Activated gamma-delta T cell treated with anti-CD3 and anti-CD28 coated beads, Interleukin-2, amount 50 U/mL, for 16 hours (primary cell): Measurements from ENCODE around the gene PDCD1.

Experiments
- DNase-seq: peaks from one replicate; pipeline ENCODE4 v3.0.0-alpha.2; 2020; ENCODE audit warnings: low read depth

The PDCD1 gene

DNA sequence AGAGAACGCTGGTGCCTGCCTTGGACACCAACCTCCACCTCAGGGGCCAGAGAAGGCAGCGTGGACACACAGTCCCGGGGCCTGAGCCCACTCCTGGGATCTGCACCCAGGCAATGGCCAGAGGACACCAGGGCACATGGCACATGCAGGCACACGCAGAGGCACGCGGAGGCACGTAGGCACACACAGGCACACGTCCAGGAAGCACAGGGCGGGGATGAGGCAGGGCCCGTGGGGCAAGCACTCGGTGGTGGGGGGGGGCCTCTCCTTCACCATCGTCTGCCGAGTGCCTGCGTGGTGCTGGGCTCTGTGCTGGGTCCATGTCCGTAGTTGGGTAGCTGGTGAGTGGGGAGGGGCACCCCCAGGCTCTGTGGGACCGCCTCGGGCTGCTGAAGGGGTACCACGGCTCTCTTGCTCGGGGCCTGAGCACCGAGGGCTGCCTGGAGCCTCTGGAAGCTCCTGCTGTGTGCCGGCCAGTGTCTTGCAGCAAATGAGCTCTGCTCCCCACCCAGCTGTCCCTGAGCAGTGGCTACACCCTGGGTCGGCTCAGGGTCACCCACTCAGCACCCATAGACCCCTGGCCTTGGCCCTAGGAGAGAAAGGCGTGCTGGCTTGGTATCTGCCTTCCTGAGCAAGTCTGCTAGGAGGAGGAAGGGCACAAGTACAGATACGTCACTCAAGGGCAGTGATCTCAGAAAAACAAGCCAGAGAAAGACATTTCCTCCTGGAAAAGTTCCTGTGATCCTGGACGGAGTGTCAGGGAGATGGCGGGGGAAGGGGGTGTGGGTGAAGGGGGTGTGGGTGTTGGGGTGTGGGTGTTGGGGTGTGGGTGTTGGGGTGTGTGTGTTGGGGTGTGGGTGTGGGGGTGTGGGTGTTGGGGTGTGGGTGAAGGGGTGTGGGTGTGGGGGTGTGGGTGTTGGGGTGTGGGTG is 37.3 kb upstream of the PDCD1 start:
- peak; percentile 15 for DNase-seq

GRCh38 chr2:241895427-241895711 is 36.7 kb upstream of the PDCD1 start:
- no peak for DNase-seq

DNA sequence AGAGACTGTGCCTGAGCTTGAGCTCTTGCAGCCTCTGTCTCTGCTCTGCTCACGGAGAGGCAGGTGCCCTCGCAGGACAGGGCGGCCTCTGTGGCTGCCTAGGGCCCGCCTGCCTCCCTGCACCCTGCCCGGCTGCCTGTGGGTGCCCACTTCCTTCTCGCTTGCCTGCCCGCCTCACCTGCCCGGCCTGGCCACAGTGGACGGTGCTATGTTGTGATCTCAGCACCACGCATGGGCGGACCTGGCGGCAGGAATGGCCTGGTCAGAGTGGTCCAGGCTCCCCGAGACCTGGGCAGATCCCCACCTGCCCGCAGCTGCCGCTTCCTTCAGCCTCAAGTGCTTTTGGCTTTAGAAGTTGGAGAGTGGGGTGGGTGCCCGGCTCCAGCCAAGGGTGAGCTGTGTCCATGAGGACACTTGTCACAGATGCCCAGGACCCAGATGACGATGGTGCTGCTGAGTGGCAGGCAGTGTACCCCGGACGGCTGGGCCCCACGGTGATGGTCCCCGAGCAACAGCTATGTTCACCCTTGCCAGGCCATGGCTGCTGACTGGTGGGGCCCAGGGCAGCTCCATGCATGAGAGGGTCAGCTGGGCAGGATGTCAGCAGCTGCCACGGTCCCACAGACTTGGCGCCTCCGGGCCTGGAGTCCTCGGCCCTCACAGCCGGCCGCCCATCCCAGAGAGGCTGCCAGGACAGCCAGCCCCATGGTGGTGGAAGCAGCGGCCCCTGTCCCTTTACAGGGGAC is 36.2 kb upstream of the PDCD1 start:
- DNase-seq, result no peak

DNA sequence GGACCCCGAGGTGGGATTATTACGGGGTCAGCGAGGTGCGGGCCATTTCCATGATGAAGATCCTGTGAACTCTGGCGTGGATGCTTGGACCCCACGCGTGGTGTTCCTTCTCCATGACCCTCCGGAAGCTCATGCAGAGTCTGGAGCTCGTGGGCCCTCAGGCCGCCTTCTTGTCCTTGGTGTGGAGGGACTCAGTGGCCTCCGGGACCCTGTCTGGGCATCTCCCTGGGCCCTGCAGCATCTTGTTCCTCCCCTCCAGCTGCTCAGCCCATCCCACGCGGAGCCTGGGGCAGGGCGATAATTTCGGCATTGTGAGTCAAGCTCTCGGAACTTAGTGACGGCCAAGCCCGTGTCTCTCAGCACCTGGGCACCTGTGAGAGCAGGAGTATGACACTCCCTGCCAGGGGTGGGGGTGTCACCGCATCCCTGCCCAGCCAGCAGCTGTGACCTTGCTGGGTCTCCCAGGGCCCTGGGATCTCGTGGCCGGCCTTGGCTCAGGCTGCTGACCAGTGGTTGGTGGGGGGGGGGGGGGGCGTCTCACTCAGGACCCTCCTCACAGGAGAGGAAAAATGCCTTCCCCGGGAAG is 35.5 kb upstream of the PDCD1 start:
- DNase-seq, result no peak

- DNase-seq, result no peak
Observed at GRCh38 chr2:241893265-241893664, 34.6 kb upstream of the PDCD1 start.

DNA sequence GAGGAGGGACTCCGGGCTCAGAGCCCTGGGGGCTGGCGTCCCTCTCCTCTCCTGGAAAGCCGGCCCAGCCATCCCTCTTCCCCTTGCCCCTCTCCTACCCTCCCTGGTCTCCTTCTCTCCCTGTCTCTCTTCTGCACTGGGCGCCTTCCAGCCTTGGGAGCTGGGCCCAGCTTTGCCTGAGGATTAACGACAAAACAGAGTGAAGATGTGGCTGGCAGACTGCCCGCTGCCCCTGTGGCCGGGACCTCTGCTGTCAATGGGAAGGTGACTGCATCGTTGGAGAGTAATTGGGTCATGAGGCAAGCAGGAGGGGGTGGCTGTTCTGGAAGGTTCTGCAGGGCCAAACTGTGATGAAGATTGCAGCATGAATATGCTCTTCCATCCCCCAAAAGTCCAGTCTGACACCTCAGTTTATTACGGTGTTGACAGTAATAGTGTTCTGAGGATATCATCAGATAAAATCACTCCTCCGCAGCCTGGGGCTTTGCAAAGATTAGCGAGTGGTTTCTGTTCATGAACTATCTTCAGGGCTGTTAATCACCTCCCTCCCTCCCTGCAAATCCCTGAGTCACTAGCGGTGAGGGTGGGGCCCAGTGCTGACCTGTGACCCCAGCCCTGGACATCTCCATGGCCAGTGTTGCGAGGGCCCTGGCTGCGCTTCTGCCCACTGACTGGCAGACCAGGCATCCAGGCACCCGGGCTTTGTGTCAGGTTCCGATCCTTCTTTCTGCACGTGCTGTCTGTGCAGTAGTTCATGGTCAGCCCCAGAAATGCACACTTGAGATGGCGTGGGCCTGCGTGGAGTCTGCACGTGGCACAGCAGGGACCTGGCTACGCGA is 33.8 kb upstream of the PDCD1 start:
- no peak for DNase-seq

GRCh38 chr2:241891988-241892298 is 33.2 kb upstream of the PDCD1 start:
- no peak for DNase-seq

- DNase-seq, result no peak
Observed at GRCh38 chr2:241891315-241891987, 32.8 kb upstream of the PDCD1 start.

DNA sequence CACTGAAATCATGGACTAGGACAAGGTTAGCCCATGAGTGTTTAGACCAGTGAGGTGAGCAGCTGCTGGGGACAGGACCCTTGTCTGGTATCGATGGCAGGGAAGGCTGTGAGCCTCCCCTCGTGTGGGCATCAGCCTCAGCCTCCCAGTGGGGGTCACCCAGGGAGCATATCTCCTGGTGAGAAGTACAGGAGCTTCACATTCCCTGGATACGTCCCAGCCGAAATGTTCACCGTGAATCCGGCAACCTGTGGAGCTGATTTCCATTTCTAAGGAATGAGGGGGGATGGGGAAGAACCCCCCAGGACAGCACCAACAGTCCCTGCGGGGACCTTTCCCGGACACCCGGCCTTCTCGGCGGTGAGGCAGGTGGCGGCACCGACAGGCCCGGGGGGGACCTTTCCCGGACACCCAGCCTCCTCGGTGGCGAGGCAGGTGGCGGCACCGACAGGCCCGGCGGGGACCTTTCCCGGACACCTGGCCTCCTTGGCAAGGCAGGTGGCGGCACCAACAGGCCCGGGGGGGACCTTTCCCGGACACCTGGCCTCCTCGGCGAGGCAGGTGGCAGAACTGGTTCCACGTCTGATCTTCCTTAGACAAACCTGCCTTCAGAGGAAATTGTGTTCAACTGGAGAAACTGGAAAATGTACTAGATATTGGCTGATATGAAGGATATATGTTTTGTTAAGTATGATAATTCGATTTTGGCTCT is 32.0 kb upstream of the PDCD1 start:
- DNase-seq, result no peak

DNA sequence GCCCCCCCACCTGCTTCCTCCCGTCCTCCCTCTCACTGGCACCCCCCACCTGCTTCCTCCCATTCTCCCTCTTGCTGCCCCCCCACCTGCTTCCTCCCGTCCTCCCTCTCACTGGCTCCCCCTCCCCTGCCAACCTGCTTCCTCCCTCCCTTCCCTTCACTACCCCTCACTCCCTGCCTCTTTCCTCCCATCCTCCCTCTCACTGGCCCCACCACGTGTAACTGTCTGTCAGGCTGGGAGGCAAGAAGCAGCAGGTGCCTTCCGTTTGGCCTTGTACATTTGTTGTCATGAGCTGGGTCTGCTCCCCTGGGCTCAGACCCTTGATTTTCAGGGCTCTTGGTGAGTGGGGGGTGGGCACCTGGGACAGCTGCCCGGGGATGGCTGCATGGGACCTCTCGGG is 29.9 kb upstream of the PDCD1 start:
- no peak for DNase-seq

GRCh38 chr2:241887806-241888522 is 29.3 kb upstream of the PDCD1 start:
- DNase-seq, result no peak

DNA sequence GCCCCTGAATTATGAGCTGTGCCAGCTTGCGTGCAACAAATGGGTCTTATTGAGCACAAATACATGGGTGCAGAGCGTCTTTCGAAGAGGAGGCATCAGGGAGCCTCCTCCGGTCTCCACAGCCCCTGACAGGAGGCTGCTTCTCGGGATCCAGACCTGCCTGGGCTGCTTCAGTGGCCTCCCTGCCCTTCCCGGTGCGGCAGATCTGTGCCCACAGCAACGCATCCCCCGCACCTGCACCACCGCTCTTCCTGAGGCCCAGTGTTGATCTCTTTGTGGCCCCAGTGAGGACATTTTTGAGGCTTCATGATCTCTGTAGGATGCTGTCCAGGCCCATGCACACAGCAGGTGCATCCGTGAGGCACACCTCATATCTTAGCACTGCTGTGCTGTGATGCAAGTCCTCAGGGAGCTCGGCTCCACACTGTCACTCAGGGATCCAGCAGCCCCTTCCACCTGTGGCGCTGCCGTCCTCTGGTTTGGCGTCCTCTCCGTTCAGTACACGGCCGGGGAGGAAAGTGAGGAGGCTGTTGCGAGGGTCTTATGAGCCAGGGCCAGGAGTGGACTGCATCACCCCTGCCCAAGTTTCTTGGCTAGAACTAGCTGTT is 28.2 kb upstream of the PDCD1 start:
- DNase-seq, result no peak

- DNase-seq, result no peak
Observed at GRCh38 chr2:241885946-241886643, 27.4 kb upstream of the PDCD1 start.

DNA sequence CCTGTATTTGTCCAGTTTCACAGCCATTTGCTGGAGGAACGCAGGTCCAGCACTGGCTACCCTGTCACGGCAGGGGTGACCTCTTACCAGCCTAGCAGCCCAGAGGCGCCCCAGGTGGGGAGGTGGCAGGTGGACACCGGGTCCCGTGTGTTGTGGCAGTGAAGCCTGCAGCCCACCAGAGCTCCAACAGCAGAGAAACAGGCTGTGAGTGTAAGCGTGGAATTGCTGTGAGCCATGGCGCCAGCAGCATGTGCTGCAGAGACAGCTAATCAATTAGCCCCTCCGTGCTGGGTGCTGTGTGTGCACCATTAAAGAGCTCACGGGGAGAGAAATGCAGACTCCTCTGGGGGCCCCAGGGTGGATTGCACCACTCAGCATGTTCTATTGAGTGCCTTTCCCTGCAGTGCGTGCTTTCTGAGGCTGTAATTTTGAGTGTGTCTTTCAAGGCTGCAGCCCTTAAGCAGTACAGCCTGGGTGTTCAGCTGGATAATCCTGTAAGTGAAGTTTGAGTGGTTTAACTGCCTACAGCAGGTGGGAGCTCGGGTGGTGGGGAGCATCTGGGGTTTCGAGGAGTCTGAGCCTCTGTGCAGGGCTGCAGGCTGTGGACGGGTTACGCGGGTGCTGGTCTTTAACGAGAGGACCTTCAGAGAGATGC is 26.7 kb upstream of the PDCD1 start:
- no peak for DNase-seq

DNA sequence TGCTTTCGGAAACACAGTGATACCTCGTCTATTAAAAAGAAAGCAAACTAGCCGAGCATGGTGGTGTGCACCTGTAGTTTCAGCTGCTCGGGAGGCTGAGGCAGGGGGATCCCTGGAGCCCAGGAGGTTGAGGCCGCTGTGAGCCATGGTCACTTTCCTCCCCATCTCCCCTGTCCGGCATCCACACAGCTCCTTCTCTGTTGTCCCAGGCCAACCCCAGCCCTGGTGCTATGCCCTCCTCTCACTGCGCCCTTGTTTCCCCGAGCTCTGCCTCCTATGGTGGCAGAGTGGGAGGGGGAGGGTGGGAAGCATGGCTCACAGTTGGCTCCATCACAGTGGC is 26.2 kb upstream of the PDCD1 start:
- no peak for DNase-seq

DNA sequence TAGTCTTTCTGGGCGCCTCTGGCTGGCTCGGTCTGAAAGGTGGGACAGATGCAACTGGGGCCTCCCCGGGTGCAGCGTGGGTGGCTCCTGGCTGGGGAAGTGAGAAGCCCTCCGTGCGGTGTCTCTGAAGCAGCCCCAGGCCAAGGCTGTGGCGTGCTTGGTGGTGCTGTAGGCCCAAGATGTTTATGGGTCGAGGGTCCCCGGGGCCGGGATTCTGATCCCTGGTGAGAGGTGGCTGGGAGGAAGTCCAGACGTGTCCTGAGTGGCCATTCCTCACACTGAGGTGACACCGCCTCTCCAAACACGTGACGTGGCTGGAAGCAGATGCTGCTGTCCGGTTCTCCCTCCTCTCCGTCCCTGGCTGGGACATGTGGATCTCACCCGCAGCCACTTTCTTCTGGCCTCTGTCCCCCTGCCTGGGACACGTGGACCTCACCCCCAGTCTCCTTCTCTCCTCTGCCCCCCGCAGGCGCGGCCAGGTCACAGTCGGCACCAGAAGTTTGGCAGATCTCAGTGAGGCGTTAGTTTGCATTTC is 23.5 kb upstream of the PDCD1 start:
- DNase-seq, result peak; percentile 52

GRCh38 chr2:241880311-241881073 is 21.8 kb upstream of the PDCD1 start:
- no peak for DNase-seq

GRCh38 chr2:241879326-241879725 is 20.6 kb upstream of the PDCD1 start:
- DNase-seq, result no peak
